GM18873 (cell line): ENCODE data around the gene ANAPC4.
A peak's percentile ranks its signal among the peaks of the same experiment; 100 is the strongest.
"Not testable (repeated sequence)": the region's sequence is repeated elsewhere in the genome, so short reads cannot be mapped to it uniquely, and the experiment has no call there.

Experiments
- ATAC-seq: cut with Tn5 transposase; IDR thresholded peaks from one replicate; pipeline ENCODE4 v1.9.1; 2021; ENCODE audit warnings: mild to moderate bottlenecking, moderate library complexity, moderate number of reproducible peaks; ENCODE audit not compliant: unreplicated experiment, low FRiP score

The ANAPC4 gene, protein sequence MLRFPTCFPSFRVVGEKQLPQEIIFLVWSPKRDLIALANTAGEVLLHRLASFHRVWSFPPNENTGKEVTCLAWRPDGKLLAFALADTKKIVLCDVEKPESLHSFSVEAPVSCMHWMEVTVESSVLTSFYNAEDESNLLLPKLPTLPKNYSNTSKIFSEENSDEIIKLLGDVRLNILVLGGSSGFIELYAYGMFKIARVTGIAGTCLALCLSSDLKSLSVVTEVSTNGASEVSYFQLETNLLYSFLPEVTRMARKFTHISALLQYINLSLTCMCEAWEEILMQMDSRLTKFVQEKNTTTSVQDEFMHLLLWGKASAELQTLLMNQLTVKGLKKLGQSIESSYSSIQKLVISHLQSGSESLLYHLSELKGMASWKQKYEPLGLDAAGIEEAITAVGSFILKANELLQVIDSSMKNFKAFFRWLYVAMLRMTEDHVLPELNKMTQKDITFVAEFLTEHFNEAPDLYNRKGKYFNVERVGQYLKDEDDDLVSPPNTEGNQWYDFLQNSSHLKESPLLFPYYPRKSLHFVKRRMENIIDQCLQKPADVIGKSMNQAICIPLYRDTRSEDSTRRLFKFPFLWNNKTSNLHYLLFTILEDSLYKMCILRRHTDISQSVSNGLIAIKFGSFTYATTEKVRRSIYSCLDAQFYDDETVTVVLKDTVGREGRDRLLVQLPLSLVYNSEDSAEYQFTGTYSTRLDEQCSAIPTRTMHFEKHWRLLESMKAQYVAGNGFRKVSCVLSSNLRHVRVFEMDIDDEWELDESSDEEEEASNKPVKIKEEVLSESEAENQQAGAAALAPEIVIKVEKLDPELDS

DNA sequence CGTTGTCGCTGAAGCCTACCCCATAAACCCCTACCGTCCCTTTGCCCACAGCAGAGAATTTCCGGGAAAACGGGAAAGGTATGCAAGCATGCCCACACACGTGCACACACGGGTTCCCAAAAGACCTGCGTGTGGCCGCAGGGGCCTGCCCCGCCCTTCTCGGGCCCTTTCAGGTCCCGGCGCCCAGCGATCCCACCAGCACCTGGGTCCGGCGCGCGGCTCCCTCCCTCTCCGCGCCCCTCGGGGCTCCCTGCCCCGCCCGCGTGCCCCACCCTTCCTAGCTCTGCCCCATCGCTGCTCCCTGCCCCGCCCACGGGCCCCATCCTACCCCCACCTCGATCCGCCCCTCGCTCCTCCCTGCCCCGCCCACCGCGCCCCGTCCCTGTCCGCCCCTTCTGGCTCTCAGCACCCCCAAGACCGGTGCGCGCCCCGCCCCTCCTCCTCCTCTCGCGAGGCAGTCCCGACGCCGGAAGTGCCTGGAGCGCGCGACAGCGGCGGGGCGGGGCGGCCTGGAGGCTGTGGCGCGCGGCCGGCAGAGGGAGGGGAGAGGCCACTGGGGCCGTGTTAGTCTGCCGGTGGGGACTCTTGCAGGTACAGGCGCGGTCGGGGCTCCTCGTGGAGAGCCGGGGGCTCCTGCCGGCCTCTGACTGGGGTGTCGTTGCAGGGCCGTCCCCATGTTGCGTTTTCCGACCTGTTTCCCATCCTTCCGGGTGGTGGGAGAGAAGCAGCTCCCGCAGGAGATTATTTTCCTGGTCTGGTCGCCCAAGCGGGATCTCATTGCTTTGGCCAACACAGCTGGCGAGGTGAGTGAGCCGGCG is at the start of gene ANAPC4:
Gene ANAPC4 (plus strand): TSS at position 510 of the 818 bp plus-strand sequence. CDS start 165 bp downstream, at position 675.
- ATAC-seq: peak; percentile 76

DNA sequence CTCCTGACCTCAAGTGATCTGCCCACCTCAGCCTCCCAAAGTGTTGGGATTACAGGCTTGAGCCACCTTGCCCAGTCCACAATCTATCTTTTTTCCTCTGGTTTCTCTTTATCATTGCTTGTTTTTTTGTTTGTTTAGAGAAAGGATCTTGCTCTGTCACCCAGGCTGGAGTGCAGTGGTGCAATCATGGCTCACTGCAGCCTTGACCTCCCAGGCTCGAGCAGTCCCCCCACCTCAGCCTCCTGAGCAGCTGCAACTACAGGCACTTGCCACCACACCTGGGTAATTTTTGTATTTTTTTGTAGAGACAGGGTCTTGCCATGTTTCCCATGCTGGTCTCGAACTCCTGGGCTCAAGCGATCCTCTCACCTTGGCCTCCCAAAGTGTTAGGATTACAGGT is 48.6 kb upstream of the ANAPC4 start:
- not testable (repeated sequence) for ATAC-seq

DNA sequence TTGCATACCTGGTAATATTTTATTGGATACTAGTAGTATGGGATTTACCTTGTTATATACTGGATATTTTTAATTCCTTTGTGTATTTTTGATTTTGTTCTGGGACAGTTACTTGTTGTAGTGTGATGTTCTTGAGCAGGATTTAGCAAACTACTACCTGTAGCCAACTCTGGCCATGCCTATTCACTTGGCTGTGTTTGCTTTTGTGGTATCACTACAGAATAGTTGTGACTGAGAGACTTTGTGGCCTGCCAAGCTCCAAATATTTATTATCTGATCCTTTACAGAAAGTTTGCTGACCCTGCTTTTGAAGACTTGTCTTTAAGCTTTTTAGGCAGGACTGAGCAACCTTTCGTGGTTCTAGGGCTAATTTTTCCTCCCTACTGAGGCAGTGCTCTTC is 46.7 kb upstream of the ANAPC4 start:
- ATAC-seq: no peak

DNA sequence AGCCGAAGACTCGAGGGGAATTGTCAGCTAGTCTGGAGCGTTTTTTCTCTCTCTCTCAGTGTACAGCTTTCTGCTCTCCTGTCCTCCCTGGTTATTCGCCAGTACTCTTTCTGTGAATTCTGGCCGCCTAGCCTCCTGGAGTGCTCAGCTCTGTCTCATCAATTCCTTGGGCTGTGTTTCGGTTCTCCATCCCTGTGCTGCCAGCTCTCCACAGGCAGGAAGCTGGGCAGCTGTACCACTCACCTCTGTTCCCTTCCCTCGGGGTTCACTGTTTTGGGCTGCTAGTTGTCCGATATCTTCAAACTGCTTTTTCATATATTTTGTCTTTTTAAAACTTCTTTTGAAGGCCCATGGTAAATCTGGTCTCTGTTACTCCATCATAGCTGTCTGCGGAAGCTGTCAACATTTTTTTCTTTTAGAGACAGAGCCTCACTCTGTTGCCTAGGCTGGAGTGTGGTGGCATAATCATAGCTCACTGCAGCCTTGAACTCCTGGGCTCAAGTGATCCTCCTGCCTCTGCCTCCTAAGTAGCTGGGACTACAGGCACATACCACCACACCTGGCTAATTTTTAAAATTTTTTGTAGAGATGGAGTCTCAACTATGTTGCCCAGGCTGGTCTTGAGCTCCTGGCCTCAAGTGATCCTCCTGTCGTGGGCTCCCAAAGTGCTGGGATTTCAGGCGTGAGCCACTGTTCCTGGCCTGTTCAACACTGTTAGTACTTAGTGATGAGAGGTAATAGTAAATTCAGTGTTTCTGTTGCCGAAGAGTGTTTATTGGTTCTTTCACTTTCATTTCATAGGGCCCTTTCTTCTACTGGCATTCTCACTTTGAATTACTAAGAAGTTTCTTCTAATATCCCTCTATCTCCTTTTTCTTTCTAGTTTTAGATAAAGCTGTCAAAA is 45.9 kb upstream of the ANAPC4 start:
- ATAC-seq: peak; percentile 81

DNA sequence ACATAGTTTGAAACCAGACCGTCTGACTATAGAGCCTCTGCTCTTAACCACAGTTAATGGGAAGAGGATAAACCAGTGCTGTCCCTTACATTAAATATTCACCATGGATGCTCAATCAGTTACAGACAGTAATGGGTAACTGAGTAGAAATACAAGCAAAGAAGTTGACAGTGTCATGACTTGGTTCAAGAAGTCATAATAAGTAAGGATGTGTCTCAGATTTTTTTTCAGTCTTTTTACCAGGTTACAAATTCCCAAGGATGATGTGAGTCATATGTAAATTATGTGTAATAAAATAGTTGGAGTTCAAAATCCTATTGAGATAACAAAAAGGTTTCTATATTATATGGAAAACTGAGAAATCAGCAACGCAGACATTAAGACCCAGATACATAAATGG is 33.4 kb upstream of the ANAPC4 start:
- ATAC-seq: no peak

DNA sequence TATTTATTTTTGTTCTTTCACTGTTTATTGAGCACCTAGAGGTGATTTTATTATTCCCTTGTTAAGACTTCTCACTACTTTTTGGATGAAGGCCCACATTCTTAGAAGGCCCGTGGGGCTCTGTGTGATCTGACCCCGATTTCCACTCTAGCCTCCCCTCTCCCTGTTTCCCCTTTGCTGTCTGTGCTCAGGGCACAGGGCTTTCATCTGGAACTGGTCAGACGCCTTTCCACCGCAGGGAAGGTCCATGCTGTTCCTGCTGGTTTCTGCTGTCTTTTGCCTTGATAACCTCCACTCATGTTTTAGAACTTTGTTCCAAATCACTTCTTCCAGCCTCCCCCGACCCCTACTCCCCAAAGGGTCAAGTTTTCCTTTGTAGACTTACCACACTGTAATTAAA is 31.3 kb upstream of the ANAPC4 start:
- ATAC-seq: no peak

DNA sequence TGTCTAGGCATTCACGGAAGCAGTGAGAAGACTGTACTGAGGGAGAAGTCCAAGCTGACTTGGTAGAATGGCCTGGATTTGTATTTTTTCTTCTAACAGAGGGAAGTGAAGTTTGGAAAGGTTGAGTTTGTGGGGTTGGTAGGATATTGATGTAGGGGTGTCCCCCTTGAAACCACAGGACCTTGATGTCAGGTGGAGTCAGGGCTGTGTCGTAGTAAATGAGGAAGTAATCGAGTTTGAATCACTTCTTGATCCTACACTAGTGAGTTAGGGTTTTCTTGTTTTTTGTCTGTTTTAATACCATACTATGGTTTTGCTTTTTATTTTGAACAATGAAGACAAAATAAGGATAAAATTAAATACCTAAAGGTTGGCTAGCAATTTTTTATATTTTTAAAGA is 30.1 kb upstream of the ANAPC4 start:
- ATAC-seq: no peak

DNA sequence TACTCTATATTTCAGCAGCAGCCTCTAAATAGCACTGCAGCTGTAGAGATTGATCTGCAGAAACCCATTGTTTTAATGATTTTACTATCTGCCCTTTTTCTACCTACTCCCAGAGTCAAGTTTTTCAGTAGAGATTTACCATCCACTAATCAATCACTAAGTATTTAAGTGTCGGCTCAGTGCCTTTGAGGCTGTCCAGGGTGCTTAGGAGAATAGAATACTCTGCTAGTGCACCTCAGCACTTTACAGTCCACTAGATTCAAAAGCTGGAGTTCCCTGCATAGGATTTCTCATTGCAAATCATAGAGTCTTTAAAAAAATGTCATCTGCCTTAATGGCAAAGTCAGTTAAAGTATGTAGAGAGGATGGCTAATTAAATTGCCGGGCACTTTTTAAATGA is 29.6 kb upstream of the ANAPC4 start:
- no peak for ATAC-seq

DNA sequence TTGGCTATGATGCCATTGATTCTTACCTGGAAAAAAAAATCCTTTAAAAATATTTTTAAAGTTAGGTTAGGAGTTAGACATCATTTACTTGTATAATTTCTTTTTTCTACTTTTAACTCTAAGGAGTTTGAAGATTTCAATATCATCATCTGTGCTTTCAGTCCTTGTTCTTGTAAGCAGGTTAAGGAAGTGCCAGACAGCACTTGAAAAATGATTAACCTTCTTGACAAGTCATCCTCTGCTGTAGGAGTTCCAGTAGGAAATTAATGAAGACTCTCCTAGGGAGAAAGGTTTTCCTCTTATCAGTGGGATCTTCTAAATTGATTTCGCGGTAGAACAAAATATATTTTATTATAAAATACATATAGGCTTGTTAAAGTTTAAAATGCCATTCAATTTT is 29.1 kb upstream of the ANAPC4 start:
- ATAC-seq: no peak

DNA sequence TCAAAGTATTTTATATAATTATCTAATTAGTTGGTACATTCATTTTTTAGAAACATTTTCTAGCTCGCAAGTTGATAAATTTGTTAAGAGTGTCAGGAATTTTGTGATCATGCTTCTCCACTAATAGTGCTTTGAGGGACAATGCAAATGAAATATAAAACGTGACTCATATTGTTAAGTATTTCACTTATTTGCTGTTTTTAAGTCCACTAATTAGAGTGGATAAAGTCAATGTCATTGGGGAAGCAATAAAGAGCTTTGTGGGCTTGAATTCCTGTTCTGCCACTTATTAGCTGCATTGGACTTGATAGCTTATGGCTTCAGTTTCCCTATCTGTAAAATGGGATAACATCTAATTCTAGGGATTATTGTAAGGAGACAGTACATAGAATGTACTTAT is 26.5 kb upstream of the ANAPC4 start:
- ATAC-seq: no peak

DNA sequence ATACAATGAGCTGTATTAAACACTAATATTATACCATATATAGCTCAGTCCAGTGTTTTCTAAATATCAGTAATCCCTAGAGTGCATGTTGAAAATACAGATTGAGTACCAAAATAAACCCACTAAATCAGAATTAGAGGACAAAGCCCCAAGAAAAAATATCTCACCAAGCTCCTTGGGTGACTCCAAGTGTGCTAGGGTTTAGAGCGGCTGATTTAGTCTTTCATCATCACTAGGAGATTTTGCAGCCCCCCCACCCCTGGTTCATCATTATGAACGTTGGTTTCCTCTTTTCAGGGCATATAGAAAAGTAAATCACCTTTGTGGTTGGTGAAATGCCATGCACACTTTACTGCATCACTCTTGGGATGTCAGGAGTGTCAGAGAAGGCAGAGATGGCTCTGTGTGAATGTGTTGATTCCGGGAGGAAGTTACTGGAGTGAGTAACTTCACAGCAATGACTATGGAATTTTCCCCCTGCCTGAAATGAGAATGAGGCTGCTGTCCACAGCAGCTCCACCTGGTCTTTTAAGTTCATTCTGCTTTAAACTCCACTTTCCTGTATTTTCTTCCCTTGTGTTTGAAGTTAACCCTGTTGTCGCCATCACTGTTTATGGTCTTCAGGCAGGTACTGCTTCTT is 25.2 kb upstream of the ANAPC4 start:
- no peak for ATAC-seq

DNA sequence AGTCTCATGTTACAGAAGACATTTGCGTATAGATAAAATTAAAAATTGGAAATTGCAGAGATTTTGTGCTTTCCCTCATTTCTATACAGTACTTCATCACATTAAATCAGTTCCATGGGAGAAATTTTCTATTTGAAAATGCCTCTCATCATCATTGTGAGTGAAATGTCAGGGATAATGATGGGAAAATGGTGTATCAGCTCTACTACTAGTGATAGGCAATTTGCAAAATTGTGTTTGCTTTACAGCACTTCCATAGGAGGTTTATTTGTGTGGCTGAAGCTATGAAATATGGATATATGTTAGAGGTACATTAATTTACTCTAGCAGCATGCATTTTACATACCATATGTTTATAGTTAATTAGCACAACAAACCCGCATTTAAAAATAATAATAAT is 21.0 kb upstream of the ANAPC4 start:
- ATAC-seq: no peak

DNA sequence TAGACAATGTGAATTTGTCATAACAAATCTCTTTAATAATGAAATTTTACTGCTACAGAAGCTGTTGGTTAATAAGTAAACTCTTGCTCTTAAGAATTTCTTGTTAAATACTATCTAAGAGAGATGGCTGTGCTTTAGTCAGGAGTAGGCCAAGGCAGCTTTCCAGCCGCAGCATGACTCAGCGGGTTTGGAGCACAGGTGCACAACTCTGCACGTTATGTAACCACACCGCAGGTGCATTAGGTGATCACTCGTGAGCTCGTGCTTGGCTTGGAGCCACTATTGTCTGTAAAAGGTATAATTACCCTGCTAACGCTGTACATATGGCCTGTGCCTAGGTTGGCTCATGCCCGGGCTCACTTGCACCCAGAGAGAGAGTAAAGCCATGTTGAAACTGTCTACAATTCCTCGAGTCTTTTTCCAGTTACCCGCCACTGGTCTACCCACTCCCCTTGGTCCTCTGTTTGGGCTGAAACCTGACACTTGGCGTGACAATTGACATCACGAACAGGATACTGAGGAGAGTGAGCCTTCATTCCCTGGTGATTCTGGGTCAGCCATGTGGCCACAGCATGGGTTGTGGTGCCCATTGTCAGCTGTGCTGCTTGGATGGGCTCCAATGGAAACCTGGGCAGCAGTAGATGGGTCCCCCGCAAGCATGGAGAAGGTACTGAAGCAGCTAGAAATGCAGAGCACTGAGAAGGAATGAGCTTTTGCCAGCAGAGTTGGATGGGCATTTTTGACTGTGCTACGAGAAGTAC is 18.4 kb upstream of the ANAPC4 start:
- ATAC-seq: no peak

DNA sequence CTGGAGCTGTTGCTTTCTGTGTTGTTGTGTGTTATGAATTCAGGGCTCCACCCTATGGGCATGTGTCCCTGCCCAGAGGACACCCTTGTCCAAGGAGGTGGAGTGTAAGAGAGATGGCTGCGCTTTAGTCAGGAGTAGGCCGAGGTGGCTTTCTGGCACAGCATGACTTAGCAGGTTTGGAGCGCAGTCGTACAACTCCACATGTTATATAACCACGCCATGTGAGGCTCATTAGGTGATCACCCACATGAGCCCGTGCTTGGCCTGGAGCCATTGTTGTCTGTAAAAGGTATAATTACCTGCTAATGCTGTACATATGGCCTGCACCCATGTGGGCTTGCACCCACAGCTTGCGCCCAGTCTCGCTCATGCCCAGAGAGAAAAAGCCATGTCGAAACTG is 15.8 kb upstream of the ANAPC4 start:
- ATAC-seq: no peak

DNA sequence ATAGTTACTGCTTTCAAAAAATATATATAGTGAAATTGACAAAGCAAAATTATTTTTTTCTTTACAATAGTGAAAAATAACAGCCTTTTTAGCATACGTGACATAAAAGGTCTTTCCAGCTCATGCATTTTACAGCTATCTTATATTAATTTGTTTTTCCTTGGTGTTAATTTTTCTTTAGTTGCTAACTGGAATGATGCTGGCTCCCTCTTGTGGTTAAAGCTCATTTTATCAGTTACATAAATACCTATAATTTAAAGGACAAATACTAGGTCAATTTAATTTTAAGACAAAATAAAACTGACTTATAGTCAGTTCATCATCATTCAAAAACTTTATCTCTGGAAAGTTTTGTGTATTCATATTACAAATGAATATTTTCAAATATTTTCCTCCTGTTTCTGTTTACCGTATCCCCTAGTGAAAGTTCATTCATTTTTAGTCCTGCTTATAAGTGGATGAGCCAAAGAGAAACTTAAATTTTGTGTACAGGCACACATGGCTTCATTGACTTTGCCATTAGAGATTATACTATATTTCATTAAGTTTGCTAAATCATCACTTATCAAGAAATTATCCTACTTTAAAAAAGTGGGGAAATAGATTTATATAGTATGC is 9.9 kb upstream of the ANAPC4 start:
- ATAC-seq: no peak

DNA sequence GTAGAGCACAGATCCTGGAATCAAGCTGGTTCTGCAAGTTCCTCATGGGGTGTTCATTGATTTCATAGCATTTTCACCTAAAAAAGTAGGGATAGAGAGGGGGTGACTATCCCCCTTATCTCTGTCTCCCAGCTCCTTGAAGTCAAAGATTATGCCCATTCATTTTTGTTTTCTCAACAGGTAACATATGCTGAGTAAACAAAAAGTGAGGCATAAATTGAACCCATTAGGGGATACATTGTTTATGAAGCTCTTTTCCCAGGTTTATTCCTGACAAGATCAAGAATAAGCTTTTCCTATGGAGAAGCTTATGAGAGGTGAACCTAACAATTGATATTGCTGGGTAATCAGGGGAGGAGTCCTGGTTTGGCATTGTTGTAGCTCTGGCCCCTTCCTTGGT is 9.2 kb upstream of the ANAPC4 start:
- no peak for ATAC-seq

DNA sequence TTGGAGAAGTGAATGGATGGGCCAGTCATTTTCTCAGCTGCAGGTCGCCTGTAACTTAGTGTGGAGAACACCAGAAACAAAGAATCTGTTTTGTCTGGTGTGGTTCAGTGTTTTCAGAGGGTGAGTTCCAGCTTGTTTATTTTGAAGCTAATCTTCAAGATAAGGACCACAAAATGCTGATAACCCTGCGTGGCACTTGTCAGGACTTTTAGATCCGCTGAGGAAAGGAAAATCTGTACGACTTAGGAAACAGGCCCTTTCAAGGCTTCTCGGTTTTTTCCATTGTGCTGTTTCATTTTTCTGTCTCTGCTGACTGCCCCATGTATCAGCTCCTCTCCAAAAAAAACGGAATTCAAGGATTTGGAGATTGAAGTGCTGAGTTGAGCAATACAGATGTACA is 8.7 kb upstream of the ANAPC4 start:
- ATAC-seq: no peak

DNA sequence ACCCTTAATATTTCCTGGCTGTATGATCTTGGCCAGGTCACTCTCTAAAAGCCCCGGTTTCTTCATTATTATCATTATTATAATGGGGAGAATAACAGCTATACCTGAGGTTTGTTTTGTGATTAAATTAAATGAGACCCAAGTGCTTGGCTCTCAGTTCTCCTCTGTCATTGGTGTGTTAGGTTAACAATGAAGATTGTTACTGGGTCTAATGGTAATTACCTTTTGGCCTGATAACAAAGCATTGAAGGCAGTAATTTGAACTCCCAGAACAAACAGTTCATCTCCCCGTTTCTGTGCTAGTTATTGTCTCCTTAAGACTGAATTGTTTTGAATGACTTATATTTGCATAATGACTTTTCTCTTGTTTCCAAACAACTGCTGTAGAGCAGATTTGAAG is 6.8 kb upstream of the ANAPC4 start:
- ATAC-seq: no peak
